Keratinocyte (primary cell): ENCODE results near the gene ELP4. TPM values are rescaled to one million over a fixed set of nuclear protein-coding genes. Genes with fewer than 3 reads are reported as not detected.

Experiments
- DNase-seq: peaks from one replicate; pipeline ENCODE4 v3.0.0-alpha.2; 2011; ENCODE audit warnings: low read depth, missing footprints, low spot score
- FAIRE-seq: peaks from 2 replicates; lab custom pipeline; 2011; peaks lifted over from hg19 to GRCh38; lab: Jason Lieb, UNC
- H2AFZ ChIP-seq: 2 replicates; pipeline ENCODE4 v1.6.0; 2012; ENCODE audit warnings: low read length, control low read depth, inconsistent platforms; ENCODE audit not compliant: control insufficient read depth
- H3K27ac ChIP-seq: 2 replicates; pipeline ENCODE4 v1.5.1; 2011; ENCODE audit warnings: low read length; ENCODE audit not compliant: control insufficient read depth, insufficient read depth
- H3K27me3 ChIP-seq: 3 replicates; pipeline ENCODE4 v1.6.0; 2011; ENCODE audit warnings: low read length; ENCODE audit not compliant: control insufficient read depth, insufficient read depth; ENCODE audit errors: extremely low read depth
- H3K36me3 ChIP-seq, 2 experiments: 2 replicates in 1 of 2; 3 replicates in 1 of 2; pipeline ENCODE4 v1.5.1; 2011; ENCODE audit warnings: low read length in 2 of 2, mild to moderate bottlenecking in 1 of 2; ENCODE audit not compliant: control insufficient read depth in 2 of 2, insufficient read depth in 2 of 2; ENCODE audit errors: extremely low read depth in 1 of 2
- H3K4me1 ChIP-seq: 3 replicates; pipeline ENCODE4 v1.5.1; 2011; ENCODE audit warnings: low read length; ENCODE audit not compliant: control insufficient read depth, insufficient read depth; ENCODE audit errors: extremely low read depth
- H3K4me2 ChIP-seq: 3 replicates; pipeline ENCODE4 v1.6.0; 2011; ENCODE audit warnings: low read depth, low read length; ENCODE audit not compliant: control insufficient read depth, insufficient read depth; ENCODE audit errors: extremely low read depth
- H3K4me3 ChIP-seq, 3 experiments: fragments of 200-600 bp in 1 of 3; sonication (generic) in 1 of 3; 2 replicates in 2 of 3; 3 replicates in 1 of 3; pipeline ENCODE4 v1.5.1; 2011 to 2016; ENCODE audit warnings: low read length in 3 of 3, mild to moderate bottlenecking in 3 of 3, control low read depth in 2 of 3, inconsistent platforms in 1 of 3, low read depth in 1 of 3, mixed read lengths in 1 of 3, mixed run types in 1 of 3, moderate library complexity in 1 of 3; ENCODE audit not compliant: control insufficient read depth in 2 of 3, insufficient read depth in 2 of 3; ENCODE audit errors: extremely low read depth in 1 of 3
- H3K79me2 ChIP-seq: 2 replicates; pipeline ENCODE4 v1.6.0; 2012; ENCODE audit warnings: low read length; ENCODE audit not compliant: control insufficient read depth, insufficient read depth
- H3K9ac ChIP-seq: 3 replicates; pipeline ENCODE4 v1.6.0; 2011; ENCODE audit warnings: low read length; ENCODE audit not compliant: control insufficient read depth, insufficient read depth; ENCODE audit errors: extremely low read depth
- H3K9me1 ChIP-seq: 3 replicates; pipeline ENCODE4 v1.6.0; 2011; ENCODE audit warnings: low read length; ENCODE audit not compliant: control insufficient read depth, insufficient read depth; ENCODE audit errors: extremely low read depth
- H3K9me3 ChIP-seq: 2 replicates; pipeline ENCODE4 v1.5.1; 2012; ENCODE audit warnings: low read depth, low read length; ENCODE audit not compliant: control insufficient read depth
- H4K20me1 ChIP-seq: 3 replicates; pipeline ENCODE4 v1.6.0; 2011; ENCODE audit warnings: low read length; ENCODE audit not compliant: control insufficient read depth, insufficient read depth; ENCODE audit errors: extremely low read depth
- CTCF ChIP-seq, 3 experiments: IDR thresholded peaks in 1 of 3; conservative IDR thresholded peaks in 1 of 3; optimal IDR thresholded peaks in 1 of 3; 2 replicates in 2 of 3; 3 replicates in 1 of 3; pipeline versions ENCODE3 to v1.5.1; 2011; ENCODE audit warnings: low read length in 3 of 3, mild to moderate bottlenecking in 3 of 3, moderate library complexity in 2 of 3, control low read depth in 1 of 3, inconsistent platforms in 1 of 3; ENCODE audit not compliant: insufficient read depth in 2 of 3; ENCODE audit errors: extremely low read depth in 1 of 3
- EZH2 ChIP-seq: IDR thresholded peaks from one replicate; pipeline ENCODE4 v1.6.1; 2012; ENCODE audit warnings: inconsistent platforms, mild to moderate bottlenecking, low read length, moderate library complexity
- dilution Hi-C: fragments of 300-500 bp; cut with MboI; formaldehyde crosslinking; loops from one replicate; pipeline ENCODE4 v1.7.0; 2020; ENCODE audit warnings: low sequenced_read_pairs; ENCODE audit not compliant: extremely low pct_ligation_motif_present
- polyA plus RNA-seq, 5 experiments: library from polyadenylated mRNA; depleted of rRNA in 3 of 5; stranded (reverse) in 3 of 5; stranded (forward) in 1 of 5; unstranded in 1 of 5; fragments of >200 nt; gene quantifications; 1 replicate in 1 of 5; 2 replicates in 3 of 5; 3 replicates in 1 of 5; pipeline versions ENCODE4 v1.2.1 to v1.2.3, GENCODE V29; 2011 to 2012; ENCODE audit warnings: missing spikeins in 2 of 5, low read depth in 1 of 5, low replicate concordance in 1 of 5

The ELP4 gene
- polyA plus RNA-seq, 1 donor (not counting 4 experiments of a cell fraction or from before 2014, with no cell fraction given), result 29.6 TPM

- no peak overlapping the region for H3K27ac ChIP-seq
- dilution Hi-C loops, result no loop called here
- H3K4me2 ChIP-seq, result no peak overlapping the region
- DNase-seq (no peak), FAIRE-seq (no peak)
- H3K4me3 ChIP-seq, result no peak overlapping the region
- no peaks in the 10 kb centered on the region for H4K20me1 ChIP-seq
- no peaks in the 10 kb centered on the region for H3K79me2 ChIP-seq
- no peaks in the 10 kb centered on the region for H3K9me1 ChIP-seq
- H3K9ac ChIP-seq, result no peak overlapping the region
- no peaks in the 10 kb centered on the region for H3K9me3 ChIP-seq
- no peaks in the 10 kb centered on the region for H3K4me1 ChIP-seq
- no peak overlapping the region for H2AFZ ChIP-seq
- H3K36me3 ChIP-seq, result no peaks in the 10 kb centered on the region
- no peaks in the 10 kb centered on the region for H3K27me3 ChIP-seq
- TF ChIP-seq EZH2, result no peak
- TF ChIP-seq CTCF (optimal IDR thresholded peaks at IDR 0.05 in 1 of 3, IDR thresholded peaks at IDR 0.05 in 1 of 3, conservative IDR thresholded peaks at IDR 0.05 in 1 of 3; ENCODE audit: extremely low read depth in 1 of 3, insufficient read depth in 2 of 3, low read length in 3 of 3), result no peak
Observed at GRCh38 chr11:31606893-31607292, 97.3 kb downstream of the ELP4 start.

GRCh38 chr11:31607914-31608313 is 98.3 kb downstream of the ELP4 start:
- Histone ChIP-seq H3K9me3 (no peaks in the 10 kb centered on the region), H3K4me3 (no peak overlapping the region), H4K20me1 (no peaks in the 10 kb centered on the region), H3K27me3 (no peaks in the 10 kb centered on the region), H2AFZ (no peak overlapping the region), H3K36me3 (no peaks in the 10 kb centered on the region), H3K9ac (no peak overlapping the region), H3K4me2 (no peak overlapping the region), H3K4me1 (no peaks in the 10 kb centered on the region), H3K79me2 (no peaks in the 10 kb centered on the region), H3K27ac (no peak overlapping the region), H3K9me1 (no peaks in the 10 kb centered on the region)
- TF ChIP-seq CTCF (optimal IDR thresholded peaks at IDR 0.05 in 1 of 3, IDR thresholded peaks at IDR 0.05 in 1 of 3, conservative IDR thresholded peaks at IDR 0.05 in 1 of 3; ENCODE audit: extremely low read depth in 1 of 3, insufficient read depth in 2 of 3, low read length in 3 of 3), result no peak
- no peak for TF ChIP-seq EZH2
- dilution Hi-C loops, result no loop called here
- FAIRE-seq, result no peak
- DNase-seq, result no peak
